IPS DF 19.7 (cell line): Measurements from ENCODE around the gene VEZT.
"Not testable (repeated sequence)": the region's sequence is repeated elsewhere in the genome, so short reads cannot be mapped to it uniquely, and the experiment has no call there.

Experiments
- DNase-seq: peaks from one replicate; pipeline ENCODE4 v3.0.0-alpha.2; 2013; ENCODE audit warnings: low read depth, low spot score

The VEZT gene

GRCh38 chr12:95253386-95253785, 35.8 kb downstream of the VEZT start:
- no peak for DNase-seq

- DNase-seq, result peak; percentile 15
Observed at GRCh38 chr12:95257541-95257940, 39.9 kb downstream of the VEZT start.

DNA sequence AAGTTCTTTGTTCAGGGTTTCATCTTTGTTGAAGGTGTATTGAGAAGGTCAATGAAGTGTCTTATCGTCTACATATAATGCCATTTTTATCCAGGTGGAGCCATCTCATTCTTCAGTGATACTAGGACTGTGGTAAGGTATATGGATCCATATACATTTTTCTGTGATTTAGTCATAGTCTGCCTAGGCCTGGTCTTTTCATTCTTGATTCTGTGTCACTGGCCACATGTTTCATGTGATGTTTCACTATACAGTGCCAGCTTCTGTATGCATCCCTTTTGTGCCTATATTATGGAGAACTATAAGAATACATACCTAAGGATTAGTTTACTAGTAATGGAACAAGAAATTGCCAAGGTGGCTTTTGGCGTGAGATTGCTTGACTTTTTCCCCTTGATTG, 40.5 kb downstream of the VEZT start:
- no peak for DNase-seq

DNA sequence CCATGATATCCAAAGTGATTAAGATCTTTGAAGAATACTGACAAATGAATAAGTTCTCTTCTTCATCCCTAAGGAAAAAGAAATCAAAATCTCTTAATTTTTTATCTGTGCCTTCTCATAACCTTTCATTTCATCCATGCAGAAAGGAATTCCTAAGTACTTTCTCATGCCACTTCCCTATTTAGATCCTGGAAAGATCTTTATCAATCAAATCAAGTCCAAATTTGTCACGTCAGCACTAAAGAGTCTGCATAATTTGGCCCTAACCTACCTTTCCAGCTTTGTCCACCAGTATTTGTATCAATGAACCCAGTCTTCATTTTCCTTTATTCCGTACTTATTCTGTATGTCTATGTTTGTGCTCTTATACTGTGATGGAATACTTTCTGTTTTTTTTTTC, 41.2 kb downstream of the VEZT start:
- no peak for DNase-seq

DNA sequence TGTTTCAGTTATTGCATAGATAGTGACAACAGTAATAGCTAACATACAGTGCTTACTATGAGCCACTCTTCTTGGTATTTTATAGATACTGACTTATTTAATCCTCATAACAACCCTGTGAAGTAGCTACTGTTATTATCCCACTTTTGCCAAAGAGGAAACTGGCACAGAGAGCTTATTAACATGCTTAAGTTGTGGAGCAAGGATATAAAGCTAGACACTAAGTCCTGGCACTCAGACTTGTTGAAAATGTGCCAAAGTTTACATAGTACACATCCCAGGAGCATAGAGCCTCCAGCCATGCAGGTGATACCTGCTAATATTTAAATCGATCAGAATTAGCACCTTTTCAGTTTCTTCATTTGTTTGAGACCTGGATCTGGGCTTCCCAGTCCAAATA, 41.8 kb downstream of the VEZT start:
- no peak for DNase-seq

DNA sequence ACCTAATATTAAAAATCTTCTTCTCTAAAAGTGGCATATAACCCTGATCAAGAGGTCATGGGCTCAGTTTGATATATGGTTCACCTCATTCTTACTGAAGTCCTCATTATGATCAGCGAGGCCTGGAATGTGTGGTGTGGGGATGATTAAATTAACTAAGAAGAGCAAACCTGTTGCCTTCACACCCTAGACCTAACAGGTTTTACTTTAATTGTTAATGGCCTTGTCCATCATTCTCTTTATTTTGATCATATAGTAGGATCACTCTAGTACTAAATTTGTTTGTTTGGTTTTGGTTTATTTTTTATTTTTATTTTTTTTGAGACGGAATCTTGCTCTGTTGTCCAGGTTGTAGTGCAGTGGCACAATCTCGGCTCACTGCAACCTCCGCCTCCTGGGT, 43.5 kb downstream of the VEZT start:
- DNase-seq, result no peak

DNA sequence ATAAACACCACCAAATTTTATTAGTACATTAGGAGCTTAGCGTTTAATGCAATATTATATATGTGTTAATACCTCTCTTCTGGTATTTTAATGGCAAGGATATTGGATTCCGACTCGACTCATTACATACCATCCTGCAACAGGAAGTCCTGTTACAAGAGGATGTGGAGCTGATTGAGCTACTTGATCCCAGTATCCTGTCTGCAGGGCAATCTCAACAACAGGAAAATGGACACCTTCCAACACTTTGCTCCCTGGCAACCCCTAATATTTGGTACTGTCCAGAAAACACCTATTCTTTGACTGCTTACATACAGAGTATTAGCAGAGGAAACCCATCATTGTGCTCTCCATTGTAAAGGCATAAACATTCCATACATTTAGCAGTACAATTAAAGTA, 45.2 kb downstream of the VEZT start:
- no peak for DNase-seq

DNA sequence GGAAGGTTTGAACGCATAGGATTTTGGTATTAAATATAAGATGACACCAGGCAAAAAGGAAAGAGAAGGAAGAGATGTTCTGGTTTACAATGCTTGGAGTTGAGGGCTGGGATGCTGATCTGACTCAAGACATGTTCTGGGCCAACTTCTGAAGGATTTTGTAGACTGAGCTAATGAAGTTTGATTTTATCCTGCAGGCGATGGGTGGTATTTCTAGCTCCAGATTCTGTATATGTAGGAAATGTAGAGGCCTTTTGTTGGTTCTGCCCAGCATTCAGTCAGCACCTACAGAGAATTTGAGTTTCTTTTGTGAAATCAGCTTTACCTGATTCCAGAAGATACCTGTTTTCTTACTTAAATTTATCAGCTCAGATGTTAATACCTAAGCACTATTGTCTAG, 48.2 kb downstream of the VEZT start:
- DNase-seq, result no peak

DNA sequence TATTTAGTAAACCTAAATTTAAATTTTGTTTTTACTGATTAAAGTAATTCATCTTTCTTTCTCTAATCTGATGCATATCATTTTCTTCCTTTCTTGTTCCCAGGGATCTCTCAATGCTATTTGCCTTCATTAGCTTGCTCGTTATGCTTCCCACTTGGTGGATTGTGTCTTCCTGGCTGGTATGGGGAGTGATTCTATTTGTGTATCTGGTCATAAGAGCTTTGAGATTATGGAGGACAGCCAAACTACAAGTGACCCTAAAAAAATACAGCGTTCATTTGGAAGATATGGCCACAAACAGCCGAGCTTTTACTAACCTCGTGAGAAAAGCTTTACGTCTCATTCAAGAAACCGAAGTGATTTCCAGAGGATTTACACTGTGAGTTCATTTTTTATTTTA, 48.6 kb downstream of the VEZT start:
- no peak for DNase-seq

DNA sequence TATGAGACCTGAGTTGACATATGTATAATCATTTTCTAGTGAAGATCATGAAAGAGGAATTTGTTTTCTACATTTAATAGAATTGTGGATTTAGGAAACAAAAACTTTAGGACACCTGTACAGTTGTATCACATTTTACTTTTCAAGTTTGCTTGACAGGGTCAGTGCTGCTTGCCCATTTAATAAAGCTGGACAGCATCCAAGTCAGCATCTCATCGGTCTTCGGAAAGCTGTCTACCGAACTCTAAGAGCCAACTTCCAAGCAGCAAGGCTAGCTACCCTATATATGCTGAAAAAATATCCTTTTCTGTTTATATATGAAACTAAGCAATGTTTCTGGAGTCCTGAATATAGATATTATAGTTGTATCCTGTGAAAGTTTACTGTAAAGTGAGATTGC, 52.3 kb downstream of the VEZT start:
- DNase-seq, result no peak

DNA sequence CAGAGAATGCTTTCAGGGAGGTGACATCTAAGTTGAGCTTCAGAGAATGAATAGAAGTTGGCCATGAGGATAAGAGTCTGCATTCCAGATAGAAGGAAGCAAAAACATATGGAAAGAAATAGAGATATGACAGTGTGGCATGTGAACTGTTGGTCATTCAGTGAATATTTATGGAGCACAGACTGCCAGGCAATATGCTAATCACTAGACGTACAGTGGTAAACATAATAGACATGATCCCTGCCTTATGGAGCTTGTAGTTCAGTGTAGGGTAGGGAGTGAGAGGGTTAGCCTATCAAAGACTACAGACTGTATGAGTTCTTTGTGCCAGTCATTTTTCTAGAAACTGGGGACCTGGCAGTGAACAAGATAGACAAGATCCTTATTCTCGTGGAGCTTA, 53.9 kb downstream of the VEZT start:
- no peak for DNase-seq

DNA sequence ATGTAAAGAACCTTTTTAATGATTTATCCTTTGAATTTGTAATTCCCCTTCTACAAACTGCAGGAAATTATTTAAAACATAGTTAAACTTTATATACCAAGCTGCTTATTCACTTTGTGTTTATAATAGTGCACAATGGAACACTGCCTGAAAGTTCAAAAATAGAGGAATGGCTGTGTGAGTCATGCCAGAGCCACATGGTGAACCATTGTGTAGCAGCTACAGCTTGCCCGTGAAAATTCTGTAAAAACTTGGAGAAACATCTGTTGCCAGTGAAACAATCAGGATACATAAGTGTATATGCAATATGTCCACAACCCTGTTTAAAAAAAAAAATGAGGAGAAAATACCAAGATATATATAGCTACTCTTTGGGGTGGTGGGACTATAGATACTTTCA, 59.5 kb downstream of the VEZT start:
- no peak for DNase-seq

DNA sequence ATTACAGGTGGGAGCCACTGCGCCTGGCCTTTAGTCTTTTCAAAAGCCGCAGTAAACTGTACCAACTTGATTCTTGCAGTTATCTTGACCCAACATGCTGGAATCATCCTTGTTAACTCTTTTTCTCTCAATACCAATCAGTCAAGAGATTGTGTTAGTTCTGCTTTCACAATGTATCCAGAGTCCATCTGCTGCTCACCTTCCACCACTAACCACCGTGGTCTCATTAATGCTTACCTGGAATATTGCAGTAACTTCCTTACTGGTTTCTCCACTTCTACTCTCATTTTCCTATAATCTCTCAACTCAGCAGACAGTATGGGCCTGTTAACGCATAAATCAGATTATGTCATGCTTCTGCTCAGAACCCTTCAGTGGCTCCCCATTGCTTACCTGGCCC, 62.2 kb downstream of the VEZT start:
- no peak for DNase-seq

GRCh38 chr12:95282266-95282665, 64.7 kb downstream of the VEZT start:
- no peak for DNase-seq

GRCh38 chr12:95283371-95283770, 65.8 kb downstream of the VEZT start:
- no peak for DNase-seq

- DNase-seq, result no peak
Observed at GRCh38 chr12:95286713-95287112, 69.1 kb downstream of the VEZT start.

GRCh38 chr12:95291501-95291900, 73.9 kb downstream of the VEZT start:
- DNase-seq, result no peak

DNA sequence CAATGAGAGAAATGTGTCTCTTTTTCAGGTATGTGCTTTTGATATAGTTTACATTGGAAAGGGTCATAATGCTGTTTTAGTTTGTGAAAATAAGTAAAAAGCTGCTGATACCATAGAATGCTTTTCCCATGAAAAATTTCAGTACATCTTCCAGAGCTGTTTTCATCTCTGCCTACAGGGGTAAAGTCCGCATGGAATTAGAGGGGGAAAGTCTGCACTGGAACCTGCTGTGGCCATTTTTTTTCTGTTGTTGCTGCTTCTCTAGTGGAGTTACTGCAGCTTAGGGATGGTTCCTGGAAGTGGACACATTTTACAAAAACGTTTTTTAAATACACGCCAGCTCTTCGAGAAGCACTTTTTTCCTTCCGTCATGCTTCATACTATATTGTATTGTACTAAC, 81.3 kb downstream of the VEZT start:
- no peak for DNase-seq

DNA sequence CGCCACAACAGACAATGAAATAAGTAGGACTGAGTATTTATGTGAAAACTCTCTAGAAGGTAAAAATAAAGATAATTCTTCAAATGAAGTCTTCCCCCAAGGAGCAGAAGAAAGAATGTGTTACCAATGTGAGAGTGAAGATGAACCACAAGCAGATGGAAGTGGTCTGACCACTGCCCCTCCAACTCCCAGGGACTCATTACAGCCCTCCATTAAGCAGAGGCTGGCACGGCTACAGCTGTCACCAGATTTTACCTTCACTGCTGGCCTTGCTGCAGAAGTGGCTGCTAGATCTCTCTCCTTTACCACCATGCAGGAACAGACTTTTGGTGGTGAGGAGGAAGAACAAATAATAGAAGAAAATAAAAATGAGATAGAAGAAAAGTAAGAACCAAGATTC, 82.7 kb downstream of the VEZT start:
- no peak for DNase-seq

GRCh38 chr12:95303476-95303875, 85.9 kb downstream of the VEZT start:
- no peak for DNase-seq

DNA sequence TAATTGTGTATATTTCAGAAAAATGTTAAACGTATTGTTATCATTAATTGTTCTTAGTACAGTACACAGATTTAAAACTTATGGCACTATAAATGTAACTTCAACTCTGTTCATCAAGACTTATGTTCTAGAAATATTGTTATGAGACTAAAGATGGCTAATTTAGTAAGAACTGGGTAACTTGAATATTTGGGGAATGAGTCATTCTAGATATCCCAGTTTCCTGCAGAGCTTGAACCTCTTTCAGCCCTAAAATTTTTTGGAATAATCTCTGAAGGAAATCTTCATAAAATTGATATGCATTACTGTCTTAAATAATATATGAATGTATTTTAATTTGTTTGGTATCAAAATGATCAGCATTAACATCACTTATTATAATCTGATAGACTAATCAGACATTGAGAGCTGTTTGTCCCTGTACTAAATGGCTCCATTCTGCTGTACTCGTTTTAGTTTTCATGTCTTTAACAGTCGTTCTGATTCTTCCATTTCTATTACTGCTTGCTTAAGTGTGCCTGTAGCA, 87.1 kb downstream of the VEZT start:
- no peak for DNase-seq

DNA sequence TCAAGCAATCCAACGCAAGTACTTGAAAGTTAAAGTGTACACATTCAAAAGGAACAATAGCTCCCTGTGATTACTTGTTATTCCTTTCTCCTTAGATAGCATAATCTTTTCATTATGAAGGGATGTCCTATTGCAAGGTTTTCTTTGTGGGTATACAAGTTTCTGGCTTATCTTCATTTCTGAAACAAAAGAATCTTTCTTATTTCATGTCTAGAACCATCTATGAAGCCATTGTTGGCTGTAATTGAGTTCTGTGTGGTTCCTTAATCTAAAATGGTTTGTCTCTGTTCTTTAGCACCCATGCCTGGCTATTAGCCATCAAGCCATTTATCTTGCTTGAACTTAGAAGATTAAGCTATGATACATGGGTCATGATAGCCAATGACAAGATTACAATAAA, 95.0 kb downstream of the VEZT start:
- DNase-seq, result no peak

DNA sequence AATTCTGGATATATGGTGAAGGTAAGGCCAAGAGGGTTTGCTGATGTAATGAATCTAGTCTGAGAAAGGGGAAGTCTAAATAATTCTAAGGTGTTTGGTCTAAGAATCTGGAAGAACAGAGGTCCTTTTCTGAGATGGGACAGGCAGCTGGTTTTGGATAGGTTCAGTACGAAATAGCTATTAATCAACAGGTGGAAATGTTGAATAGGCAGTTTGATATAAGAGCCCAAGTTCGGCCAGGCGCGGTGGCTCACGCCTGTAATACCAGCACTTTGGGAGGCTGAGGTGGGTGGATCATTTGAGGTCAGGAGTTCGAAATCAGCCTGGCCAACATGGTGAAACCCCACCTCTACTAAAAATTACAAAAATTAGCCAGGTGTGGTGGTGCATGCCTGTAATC, 97.1 kb downstream of the VEZT start:
- not testable (repeated sequence) for DNase-seq

- DNase-seq, result no peak
Observed at GRCh38 chr12:95316798-95317197, 99.2 kb downstream of the VEZT start.

DNA sequence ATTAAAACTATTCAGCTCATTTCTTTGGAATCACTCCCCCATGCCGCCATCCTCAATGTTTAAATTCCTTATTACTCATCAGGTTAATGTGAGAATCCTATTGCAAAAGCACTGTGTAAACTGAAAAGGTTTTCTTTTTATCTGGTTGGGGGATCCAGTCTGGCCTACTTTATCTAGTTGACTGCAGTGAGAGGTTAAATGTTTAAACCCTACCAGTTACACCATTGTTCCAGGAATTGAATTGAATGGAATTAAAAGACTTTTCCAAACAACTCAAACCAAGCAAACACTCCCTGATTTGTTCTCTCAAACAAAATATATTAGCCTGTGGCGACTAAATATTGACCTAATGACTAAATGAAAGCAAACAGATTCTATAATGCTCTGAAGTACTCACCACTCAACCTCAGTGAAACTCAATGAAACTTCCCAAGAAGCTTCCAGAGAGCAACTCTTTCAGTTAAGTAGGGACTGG, 100.5 kb downstream of the VEZT start:
- DNase-seq, result no peak
